IPS DF 4.7 (cell line): ENCODE measurements around the gene PCSK5.

ENCODE experiments used
- DNase-seq: peaks from one replicate; pipeline ENCODE4 v3.0.0-alpha.2; 2013; ENCODE audit warnings: low spot score; ENCODE audit errors: extremely low read depth

Gene PCSK5

DNA sequence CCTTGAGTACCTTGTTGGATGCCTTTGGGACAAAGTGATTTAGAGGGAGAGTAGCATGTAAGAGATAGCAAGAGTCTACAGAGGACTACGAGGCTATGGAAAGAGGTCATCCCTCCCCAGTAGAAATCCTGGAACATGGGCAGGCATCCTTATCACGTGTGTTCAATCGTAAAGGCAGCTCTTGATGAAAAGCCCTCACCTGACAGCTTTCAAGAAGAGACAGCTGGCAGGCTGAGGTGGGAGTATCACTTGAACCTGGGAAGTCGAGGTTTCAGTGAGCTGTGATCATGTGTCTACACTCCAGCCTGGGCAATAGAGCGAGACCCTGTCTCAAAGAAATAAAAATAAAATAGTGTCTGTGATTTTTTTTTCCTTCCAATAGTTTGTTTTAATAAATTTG is 112.6 kb downstream of the PCSK5 start:
- DNase-seq: no peak

DNA sequence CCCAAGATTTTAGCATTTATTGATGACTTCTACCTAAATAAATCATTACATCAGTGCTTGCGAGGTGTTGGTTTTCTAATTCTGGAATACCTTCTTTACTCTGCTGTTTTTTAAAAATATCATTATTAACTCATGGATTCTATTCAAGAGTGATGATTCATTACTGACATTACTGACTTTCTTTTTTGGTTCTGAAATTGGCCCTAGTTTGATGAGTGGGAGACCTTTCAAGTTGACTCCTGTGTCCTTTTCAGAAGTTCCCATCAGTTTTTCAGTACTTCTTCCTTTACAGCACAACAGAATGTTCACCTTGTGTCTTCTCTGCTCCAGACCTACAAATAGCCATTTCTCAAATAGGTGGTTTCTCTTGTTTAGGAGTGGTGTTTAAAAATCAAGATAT is 114.1 kb downstream of the PCSK5 start:
- no peak for DNase-seq

GRCh38 chr9:76007935-76008334 is 117.5 kb downstream of the PCSK5 start:
- no peak for DNase-seq

GRCh38 chr9:76013809-76014208 is 123.3 kb downstream of the PCSK5 start:
- DNase-seq: no peak

- no peak for DNase-seq
These were observed 127.8 kb downstream of the PCSK5 start for GRCh38 chr9:76018235-76018634.

GRCh38 chr9:76018761-76019160 is 128.3 kb downstream of the PCSK5 start:
- no peak for DNase-seq

DNA sequence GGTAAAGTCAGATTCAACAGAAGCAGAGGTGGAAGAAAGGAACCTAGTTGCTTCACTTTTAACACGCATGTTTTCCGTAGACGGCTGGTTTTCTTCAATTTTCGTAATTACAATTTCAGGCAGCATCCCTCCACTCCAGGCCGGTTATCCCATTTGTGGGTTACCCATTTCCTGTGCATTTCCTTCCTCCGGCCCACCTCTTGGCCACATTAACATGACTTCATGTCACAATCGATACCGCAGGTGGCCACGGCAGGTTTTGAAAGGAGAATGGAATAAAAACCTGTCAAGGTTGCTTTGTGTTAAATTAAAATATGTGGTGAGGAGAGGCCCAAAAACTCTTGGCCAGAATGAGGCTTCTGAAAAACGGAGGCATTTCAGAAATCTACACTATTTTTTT is 130.2 kb downstream of the PCSK5 start:
- no peak for DNase-seq

GRCh38 chr9:76022317-76022716 is 131.8 kb downstream of the PCSK5 start:
- no peak for DNase-seq

- no peak for DNase-seq
These were observed 133.3 kb downstream of the PCSK5 start for GRCh38 chr9:76023715-76024195.

DNA sequence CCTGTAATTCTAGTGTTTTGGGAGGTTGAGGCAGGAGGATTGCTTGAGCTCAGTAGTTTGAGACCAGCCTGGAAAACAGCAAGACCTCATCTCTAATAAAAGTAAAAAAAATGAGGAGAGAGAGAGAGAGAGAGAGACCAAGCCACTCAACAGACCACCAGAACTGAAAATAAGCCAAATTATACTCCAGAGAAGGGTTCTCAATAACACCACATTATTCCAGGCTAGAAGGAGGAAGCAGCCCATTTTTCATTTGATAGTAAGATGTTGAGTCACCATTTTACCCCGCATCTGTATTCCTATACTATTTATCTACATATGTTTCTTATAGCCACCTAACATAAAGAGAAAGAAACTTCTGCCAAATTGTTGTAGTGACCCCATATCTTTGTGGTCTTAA is 134.8 kb downstream of the PCSK5 start:
- DNase-seq: no peak

DNA sequence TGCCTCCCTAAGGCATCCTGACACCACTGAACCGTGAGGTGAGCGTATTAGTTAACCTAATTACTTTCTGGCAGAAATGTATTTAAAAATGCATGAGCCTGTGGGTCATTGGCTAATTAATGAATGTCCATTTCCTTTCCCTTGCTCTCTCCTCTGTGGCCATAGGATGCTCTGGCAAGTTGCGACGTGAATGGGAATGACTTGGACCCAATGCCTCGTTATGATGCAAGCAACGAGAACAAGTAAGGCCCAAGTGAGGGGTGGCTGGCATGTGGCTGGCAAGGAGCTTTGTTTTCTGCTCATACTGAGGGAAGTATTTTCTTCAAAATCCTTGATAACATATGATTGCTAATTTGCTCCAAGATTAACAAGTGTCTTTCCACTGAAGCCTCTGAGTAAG is 136.3 kb downstream of the PCSK5 start:
- no peak for DNase-seq

DNA sequence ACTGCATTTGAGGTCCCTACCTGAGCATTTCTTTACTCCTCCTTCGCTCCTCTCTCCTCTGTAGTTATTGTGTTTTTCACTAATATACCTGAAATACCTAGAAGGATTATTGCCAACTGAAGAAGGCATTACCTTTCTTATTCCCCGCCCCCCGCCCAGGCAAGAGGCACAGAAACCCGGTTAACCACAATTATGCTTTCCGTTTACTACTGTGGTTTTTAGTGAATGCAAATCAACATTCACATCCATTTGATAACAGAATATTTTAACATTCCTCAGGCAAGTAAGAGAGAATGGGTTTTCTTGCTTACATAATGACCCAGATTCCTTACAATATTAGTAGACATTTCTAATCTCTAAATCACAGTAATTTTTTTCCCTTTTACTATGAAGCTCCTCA is 136.9 kb downstream of the PCSK5 start:
- DNase-seq: no peak

DNA sequence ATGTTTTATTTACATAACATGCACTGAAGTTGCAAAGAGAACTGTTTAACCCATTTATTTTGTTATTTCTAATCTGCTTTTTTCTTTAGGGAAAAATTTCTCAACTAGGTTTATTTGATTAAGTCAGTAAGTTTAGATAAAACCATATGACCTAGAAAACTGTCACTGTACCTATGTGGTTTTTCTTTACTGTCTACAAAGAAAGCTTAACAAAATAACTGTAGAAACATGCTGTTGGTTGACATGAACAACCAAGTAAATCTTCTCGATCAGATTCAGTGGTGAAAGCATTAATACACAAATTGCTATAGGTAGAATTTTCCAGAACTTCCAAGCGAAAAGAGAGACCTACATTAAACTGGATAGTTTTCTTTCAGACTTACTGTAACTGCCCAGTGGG is 137.4 kb downstream of the PCSK5 start:
- no peak for DNase-seq

DNA sequence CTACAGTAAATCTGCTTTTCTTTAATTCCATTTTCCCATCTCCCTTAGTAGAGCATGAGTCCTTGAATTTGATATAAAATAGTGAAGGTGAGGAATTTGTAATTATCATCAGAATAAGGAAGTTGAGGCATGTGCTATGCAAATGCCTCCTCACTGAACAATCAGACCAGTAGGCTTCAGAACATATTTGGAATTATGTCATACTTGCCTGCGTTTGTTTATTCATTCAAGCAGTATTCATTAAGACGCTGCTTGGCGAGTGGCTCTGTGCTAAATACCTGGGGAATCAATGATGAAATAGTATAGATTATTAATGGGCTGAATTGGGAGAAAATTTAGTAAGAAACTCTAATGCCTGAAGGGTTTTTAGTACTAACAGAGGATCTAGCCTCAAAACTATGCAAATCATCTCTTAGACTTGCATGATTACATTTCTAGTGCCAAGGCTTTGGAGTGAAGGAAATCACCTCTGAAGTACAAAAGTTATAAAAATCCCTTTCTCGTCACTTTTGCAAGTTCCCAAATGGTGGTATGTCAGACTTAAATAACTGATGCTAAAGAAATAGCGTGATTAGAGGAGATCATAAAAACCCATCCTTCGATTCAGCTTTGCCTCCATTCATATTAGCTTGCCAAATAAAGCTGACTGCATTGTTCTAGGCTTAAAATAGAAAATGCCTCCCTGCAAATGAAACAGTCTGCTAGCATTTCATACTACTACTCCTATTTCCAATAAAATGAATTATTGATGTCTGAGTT is 141.7 kb downstream of the PCSK5 start:
- no peak for DNase-seq

DNA sequence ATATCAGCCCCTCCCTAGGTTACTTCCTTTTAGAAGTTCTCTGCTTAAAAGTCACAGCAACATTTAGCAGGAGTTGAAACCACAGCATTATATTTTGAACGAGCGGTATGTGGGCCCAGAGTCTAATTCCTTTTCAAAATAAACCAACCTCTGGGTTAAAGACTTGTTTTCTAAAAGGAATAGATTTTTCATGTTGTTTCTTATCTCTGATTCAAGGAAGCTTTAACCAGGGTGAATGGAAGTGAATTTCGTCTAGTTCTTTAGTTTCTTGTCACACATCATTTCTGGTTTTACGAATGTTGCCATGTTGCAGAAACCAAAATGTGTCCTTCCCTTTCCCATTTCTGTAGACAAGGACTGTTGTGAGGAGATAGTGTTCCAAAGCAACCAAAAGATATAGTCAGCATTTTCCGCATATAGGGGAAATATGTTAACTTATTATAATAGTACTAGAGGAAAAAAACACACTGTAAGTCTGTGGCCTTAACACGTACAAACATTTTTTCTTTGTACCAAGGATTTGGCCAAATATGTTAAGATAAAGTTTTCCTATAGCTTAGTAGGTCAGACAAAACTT is 142.4 kb downstream of the PCSK5 start:
- DNase-seq: no peak

DNA sequence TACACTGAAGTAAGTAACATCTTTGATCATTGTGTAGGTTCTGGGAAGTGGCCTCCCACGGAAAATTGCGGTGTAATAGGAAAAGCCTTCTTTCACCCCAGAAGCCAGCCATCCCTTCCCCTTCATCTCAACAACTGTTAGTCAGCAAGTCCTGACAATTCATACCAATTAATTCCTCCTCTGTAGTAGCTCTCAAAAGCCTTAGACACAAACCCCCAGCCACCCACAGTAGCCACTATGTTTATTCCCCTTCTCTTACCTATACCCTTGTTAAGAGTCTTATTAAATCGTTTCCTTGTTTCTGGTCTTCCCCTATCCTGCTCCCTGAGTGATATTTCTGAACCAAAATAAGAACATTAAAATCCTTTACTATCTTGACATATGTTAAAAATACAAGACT is 143.6 kb downstream of the PCSK5 start:
- DNase-seq: no peak

DNA sequence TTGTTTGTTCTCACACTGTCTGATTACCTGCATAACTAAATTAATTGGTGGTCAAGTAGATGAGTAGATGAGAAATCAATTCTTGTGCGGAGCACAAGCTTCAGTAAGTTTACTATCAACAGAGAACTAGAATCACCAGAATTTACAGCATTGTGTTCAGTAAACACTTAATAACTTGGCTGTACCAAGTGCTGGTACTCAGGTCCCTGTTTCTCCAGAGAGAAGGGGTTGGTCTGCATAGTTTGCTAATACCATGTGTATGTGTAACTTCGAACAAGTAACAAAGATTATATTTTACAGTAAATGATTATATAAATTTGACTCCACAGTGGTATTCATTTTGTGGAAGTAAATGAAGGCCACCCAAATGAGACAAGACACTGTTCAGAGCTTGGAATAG is 146.3 kb downstream of the PCSK5 start:
- no peak for DNase-seq

- DNase-seq: no peak
These were observed 147.2 kb downstream of the PCSK5 start for GRCh38 chr9:76037587-76038225.

DNA sequence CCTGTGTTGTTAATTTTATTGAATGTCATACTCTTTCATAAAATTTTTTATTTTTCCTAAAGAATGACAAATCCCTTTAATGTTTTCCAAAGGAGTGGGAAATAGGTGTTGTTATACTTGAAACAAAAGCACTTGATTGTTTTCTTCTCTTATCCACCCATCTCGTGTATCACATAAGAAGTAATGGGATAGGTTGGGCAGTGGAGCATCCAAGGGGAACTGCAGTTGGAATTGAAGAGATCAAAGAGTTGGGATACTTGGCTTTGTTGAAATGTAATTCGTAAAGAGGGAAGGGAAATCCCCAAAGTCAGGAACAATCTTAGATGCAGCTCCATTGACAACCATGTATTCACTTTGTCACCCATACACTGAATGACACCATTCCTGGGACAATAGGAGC is 148.0 kb downstream of the PCSK5 start:
- no peak for DNase-seq

- DNase-seq: no peak
These were observed 153.9 kb downstream of the PCSK5 start for GRCh38 chr9:76044266-76044819.

DNA sequence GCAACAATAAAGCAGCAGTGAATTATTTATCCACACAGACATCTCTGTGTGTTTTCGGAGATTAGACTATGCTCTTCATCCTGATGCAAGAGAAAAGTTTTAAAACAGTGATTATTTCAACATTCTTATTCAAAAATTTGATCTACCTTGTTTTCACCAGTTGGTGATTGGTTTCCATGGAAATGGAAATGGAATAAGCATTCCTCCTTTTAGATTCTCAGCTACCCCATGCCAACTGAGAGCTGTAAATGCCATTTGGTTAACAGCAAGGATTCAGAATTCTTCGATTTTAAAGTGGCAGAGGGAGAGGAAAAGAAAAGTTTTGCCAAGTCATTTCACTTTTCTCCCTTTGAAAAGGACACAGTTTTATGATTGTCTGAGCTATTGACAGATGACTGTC is 154.7 kb downstream of the PCSK5 start:
- no peak for DNase-seq

- DNase-seq: no peak
These were observed 158.9 kb downstream of the PCSK5 start for GRCh38 chr9:76049341-76049740.
